Neural progenitor cell (in vitro differentiated cells): ENCODE results near the gene PACRG. TPM values are rescaled to one million over a fixed set of nuclear protein-coding genes. Genes with fewer than 3 reads are reported as not detected.

Experiments
- DNase-seq: peaks from one replicate; pipeline ENCODE4 v3.0.0-alpha.2; 2016; ENCODE audit warnings: low spot score
- H2AFZ ChIP-seq: fragments of 200-600 bp; sonication (generic); replicated peaks from 2 replicates; pipeline ENCODE4 v1.6.1; 2016; ENCODE audit warnings: antibody characterized with exemption
- H3F3A ChIP-seq: fragments of 200-600 bp; sonication (generic); 2 replicates; pipeline ENCODE4 v1.6.1; 2016; ENCODE audit warnings: antibody characterized with exemption, low read depth
- H3K27ac ChIP-seq: fragments of 200-600 bp; sonication (generic); 2 replicates; pipeline ENCODE4 v1.5.1; 2016; ENCODE audit warnings: mild to moderate bottlenecking
- H3K27me3 ChIP-seq: fragments of 200-600 bp; sonication (generic); 2 replicates; pipeline ENCODE4 v1.6.1; 2016; ENCODE audit warnings: mild to moderate bottlenecking, moderate library complexity
- H3K36me3 ChIP-seq: fragments of 200-600 bp; sonication (generic); 2 replicates; pipeline ENCODE4 v1.5.1; 2016
- H3K4me1 ChIP-seq: fragments of 200-600 bp; sonication (generic); 2 replicates; pipeline ENCODE4 v1.6.1; 2016; ENCODE audit warnings: mixed run types
- H3K4me2 ChIP-seq: fragments of 200-600 bp; sonication (generic); 2 replicates; pipeline ENCODE4 v1.6.1; 2016
- H3K4me3 ChIP-seq: fragments of 200-600 bp; sonication (generic); 2 replicates; pipeline ENCODE4 v1.5.1; 2016
- H3K79me2 ChIP-seq: fragments of 200-600 bp; sonication (generic); 2 replicates; pipeline ENCODE4 v1.6.1; 2016; ENCODE audit warnings: low read depth
- H3K9ac ChIP-seq: fragments of 200-600 bp; sonication (generic); 2 replicates; pipeline ENCODE4 v1.6.1; 2016
- H3K9me3 ChIP-seq: fragments of 200-600 bp; sonication (generic); 2 replicates; pipeline ENCODE4 v1.5.1; 2016; ENCODE audit warnings: low read depth
- H4K20me1 ChIP-seq: fragments of 200-600 bp; sonication (generic); 2 replicates; pipeline ENCODE4 v1.6.1; 2016; ENCODE audit warnings: low read depth
- H3K27ac Mint-ChIP-seq: 3 replicates; pipeline ENCODE4 v1.8.0; 2021; ENCODE audit warnings: mixed read lengths
- H3K27me3 Mint-ChIP-seq: 2 replicates; pipeline ENCODE4 v1.8.0; 2022; ENCODE audit warnings: low read depth, mild to moderate bottlenecking, inconsistent platforms, moderate library complexity, mixed read lengths; ENCODE audit not compliant: insufficient read depth
- H3K36me3 Mint-ChIP-seq: 3 replicates; pipeline ENCODE4 v1.8.0; 2021; ENCODE audit warnings: mixed read lengths
- H3K4me1 Mint-ChIP-seq: 3 replicates; pipeline ENCODE4 v1.8.0; 2021; ENCODE audit warnings: mixed read lengths
- H3K4me3 Mint-ChIP-seq: 3 replicates; pipeline ENCODE4 v1.8.0; 2021; ENCODE audit warnings: mild to moderate bottlenecking, moderate library complexity, mixed read lengths
- H3K9me3 Mint-ChIP-seq: 3 replicates; pipeline ENCODE4 v1.8.0; 2020; ENCODE audit warnings: mixed read lengths
- EZH2 ChIP-seq: fragments of 200-600 bp; sonication (generic); IDR thresholded peaks from 2 replicates; pipeline ENCODE4 v1.6.1; 2017; ENCODE audit warnings: antibody characterized with exemption, mild to moderate bottlenecking, moderate library complexity
- EZH2phosphoT487 ChIP-seq: fragments of 200-600 bp; sonication (generic); IDR thresholded peaks from 2 replicates; pipeline ENCODE4 v1.6.1; 2017; ENCODE audit warnings: antibody characterized with exemption
- total RNA-seq: library from RNA; depleted of rRNA; stranded (reverse); fragments of >200 nt; gene quantifications from 2 replicates; pipeline ENCODE4 v1.2.3, GENCODE V29; 2015; ENCODE audit warnings: low replicate concordance
- TF ChIP-seq, protein P1 (sequence below): fragments of 200-600 bp; sonication (generic); IDR thresholded peaks from 2 replicates; pipeline ENCODE4 v1.5.1; 2017; ENCODE audit warnings: antibody characterized with exemption, mild to moderate bottlenecking

PACRG gene
- total RNA-seq, 1 donor from 2014 or later = 0.30 TPM

DNA sequence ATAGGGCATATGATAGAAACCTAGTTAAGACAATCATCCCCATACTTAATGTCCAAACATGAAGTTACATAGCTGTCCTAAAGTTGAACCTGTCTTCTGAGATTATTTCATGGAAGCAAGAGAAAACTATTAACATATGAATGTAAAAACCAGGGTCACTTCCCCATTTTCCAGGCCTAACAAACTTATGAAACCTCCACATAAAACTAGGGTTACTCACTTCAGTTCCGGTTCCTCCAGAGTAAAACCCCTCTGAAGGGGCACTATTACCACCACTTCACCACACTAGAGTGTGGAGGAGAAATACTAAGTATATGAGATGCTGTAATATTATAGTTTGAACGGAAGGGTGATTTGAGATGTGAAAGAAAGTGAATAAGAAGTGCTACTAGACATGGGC, 15.1 kb upstream of the PACRG start:
- H3K4me1 Mint-ChIP-seq = peaks cover 7% of the 10 kb centered on the region
- peaks cover 2% of the 10 kb centered on the region for H3K27me3 Mint-ChIP-seq
- H3K4me3 Mint-ChIP-seq = no peak overlapping the region

DNA sequence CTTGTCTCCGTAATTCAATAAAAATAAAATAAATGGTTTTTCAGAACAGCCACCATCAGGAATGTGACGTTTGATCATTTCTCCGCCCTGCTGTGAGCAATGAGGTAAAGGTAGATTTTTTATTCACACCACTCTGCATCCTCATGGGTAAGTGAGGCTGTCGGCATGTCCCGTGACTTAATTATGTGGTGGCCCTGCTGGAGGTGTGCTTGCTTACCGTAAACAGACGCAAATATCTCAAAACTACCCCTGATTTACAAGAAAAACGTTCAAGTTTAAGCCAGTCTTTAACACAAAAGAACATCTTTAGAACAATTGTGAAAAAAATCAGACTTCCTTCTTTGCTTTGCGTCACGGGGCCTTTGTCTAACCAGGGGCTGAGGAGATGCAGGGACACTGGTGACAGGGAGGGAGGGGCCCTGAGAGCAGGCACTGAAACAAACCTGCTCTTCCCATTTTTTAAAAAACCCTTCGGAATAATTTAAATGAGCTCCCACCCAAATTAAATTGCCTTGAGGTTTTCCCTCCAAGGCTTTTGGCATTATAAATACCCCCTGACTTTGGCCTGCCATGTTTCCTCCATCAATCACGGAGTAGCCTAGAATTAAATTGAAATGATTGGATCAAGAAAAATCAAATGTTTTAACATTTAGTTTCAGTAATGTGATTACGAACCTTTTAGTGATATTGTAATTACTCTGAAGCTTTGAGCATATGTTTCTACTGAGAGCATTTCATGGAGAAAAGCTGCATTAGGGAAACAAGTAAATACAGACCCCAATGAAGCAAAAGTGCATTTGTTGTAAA, 13.6 kb upstream of the PACRG start:
- Histone ChIP-seq H4K20me1 (no peaks in the 10 kb centered on the region), H3F3A (no peaks in the 10 kb centered on the region), H2AFZ (no peak overlapping the region), H3K79me2 (no peaks in the 10 kb centered on the region), H3K9ac (no peak overlapping the region), H3K9me3 (peaks cover 3% of the 10 kb centered on the region), H3K4me2 (no peak overlapping the region), H3K4me3 (no peak overlapping the region), H3K27ac (no peak overlapping the region), H3K4me1 (peaks cover 3% of the 10 kb centered on the region), H3K27me3 (no peaks in the 10 kb centered on the region), H3K36me3 (no peaks in the 10 kb centered on the region)
- Mint-ChIP-seq H3K27ac (no peak overlapping the region), H3K27me3 (peaks cover 2% of the 10 kb centered on the region), H3K4me3 (no peak overlapping the region), H3K36me3 (peaks cover 6% of the 10 kb centered on the region), H3K4me1 (peaks cover 8% of the 10 kb centered on the region), H3K9me3 (peaks cover 10% of the 10 kb centered on the region)
- TF ChIP-seq EZH2phosphoT487 (no peak), EZH2 (no peak)
- TF ChIP-seq, protein P1, sequence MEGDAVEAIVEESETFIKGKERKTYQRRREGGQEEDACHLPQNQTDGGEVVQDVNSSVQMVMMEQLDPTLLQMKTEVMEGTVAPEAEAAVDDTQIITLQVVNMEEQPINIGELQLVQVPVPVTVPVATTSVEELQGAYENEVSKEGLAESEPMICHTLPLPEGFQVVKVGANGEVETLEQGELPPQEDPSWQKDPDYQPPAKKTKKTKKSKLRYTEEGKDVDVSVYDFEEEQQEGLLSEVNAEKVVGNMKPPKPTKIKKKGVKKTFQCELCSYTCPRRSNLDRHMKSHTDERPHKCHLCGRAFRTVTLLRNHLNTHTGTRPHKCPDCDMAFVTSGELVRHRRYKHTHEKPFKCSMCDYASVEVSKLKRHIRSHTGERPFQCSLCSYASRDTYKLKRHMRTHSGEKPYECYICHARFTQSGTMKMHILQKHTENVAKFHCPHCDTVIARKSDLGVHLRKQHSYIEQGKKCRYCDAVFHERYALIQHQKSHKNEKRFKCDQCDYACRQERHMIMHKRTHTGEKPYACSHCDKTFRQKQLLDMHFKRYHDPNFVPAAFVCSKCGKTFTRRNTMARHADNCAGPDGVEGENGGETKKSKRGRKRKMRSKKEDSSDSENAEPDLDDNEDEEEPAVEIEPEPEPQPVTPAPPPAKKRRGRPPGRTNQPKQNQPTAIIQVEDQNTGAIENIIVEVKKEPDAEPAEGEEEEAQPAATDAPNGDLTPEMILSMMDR = no peak
- DNase-seq = no peak

More for the DNA sequence above, 15.1 kb upstream of the PACRG start:
- no peaks in the 10 kb centered on the region for H3F3A ChIP-seq
- H3K27me3 ChIP-seq = no peaks in the 10 kb centered on the region
- Mint-ChIP-seq H3K36me3 (peaks cover 1% of the 10 kb centered on the region), H3K9me3 (peaks cover 9% of the 10 kb centered on the region), H3K27ac (no peak overlapping the region)
- no peak overlapping the region for H3K4me2 ChIP-seq
- H3K9ac ChIP-seq = no peak overlapping the region
- no peaks in the 10 kb centered on the region for H3K79me2 ChIP-seq
- no peaks in the 10 kb centered on the region for H4K20me1 ChIP-seq
- no peak for DNase-seq
- H2AFZ ChIP-seq = no peak overlapping the region
- H3K9me3 ChIP-seq = peaks cover 4% of the 10 kb centered on the region
- no peak overlapping the region for H3K4me3 ChIP-seq
- H3K27ac ChIP-seq = no peak overlapping the region
- TF ChIP-seq EZH2phosphoT487 (no peak), EZH2 (no peak)
- TF ChIP-seq, protein P1 = no peak
- H3K36me3 ChIP-seq = no peaks in the 10 kb centered on the region
- no peaks in the 10 kb centered on the region for H3K4me1 ChIP-seq

DNA sequence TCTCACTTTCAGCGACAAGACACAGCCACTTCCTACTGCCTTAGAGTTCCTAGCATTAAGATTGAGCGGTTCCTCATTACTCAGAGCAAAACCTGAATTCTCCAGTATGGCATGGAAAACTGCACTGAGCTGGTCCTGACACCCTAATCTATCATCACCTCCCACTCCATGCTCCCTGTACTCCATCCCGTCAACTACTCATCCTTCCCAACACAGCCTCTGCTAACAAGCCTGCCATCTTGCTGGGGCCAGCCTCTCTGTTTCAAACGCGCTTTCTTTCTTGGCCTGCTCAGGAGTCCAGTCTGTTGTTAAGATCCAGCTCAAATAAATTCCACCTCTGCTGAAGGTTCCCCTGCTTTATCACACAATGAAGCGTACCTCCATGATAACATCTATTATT, 12.2 kb upstream of the PACRG start:
- TF ChIP-seq, protein P1 = no peak
- no peak for TF ChIP-seq EZH2phosphoT487
- no peak for TF ChIP-seq EZH2
- Histone ChIP-seq H3K9ac (no peak overlapping the region), H3K27ac (no peak overlapping the region), H3K4me1 (peaks cover 5% of the 10 kb centered on the region), H3K36me3 (no peaks in the 10 kb centered on the region), H2AFZ (no peak overlapping the region), H3K4me3 (no peak overlapping the region), H3K9me3 (no peaks in the 10 kb centered on the region), H3K4me2 (no peak overlapping the region), H3K27me3 (no peaks in the 10 kb centered on the region), H3F3A (no peaks in the 10 kb centered on the region), H4K20me1 (no peaks in the 10 kb centered on the region), H3K79me2 (no peaks in the 10 kb centered on the region)
- Mint-ChIP-seq H3K27me3 (peaks cover 2% of the 10 kb centered on the region), H3K27ac (no peak overlapping the region), H3K4me3 (no peak overlapping the region), H3K36me3 (peaks cover 6% of the 10 kb centered on the region), H3K9me3 (peaks cover 6% of the 10 kb centered on the region), H3K4me1 (peaks cover 8% of the 10 kb centered on the region)
- no peak for DNase-seq
